NCI-H345 treated with DMSO at 0.1 percent for 48 hours (cell line): ENCODE data around the gene PLCL1.
"Not testable (repeated sequence)": the region's sequence is repeated elsewhere in the genome, so short reads cannot be mapped to it uniquely, and the experiment has no call there.

Source experiments
- DNase-seq: peaks from one replicate; lab custom pipeline; 2025; ENCODE audit not compliant: unreplicated experiment; lab: John Stamatoyannopoulos, UW

Gene PLCL1

DNA sequence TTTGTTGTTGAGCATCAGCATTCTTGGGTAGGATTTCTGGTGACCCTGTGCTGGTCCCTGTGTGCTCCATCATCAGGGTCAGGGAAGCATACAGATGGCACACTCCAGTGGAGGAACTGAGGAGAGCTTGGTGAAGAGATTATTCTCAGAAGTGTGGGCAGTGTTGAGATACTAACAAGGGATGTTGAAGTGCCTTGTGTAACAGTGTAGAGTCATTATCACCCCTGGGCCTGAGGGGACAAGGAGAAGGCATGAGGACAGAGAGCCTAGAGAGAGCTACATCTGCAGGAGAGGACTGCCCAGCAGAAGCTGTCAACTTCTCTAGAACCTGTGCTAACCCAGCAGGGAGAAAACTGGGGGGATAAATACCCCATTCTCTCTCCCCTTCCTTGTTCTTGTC lies 189.0 kb downstream of the PLCL1 start:
- no peak for DNase-seq

DNA sequence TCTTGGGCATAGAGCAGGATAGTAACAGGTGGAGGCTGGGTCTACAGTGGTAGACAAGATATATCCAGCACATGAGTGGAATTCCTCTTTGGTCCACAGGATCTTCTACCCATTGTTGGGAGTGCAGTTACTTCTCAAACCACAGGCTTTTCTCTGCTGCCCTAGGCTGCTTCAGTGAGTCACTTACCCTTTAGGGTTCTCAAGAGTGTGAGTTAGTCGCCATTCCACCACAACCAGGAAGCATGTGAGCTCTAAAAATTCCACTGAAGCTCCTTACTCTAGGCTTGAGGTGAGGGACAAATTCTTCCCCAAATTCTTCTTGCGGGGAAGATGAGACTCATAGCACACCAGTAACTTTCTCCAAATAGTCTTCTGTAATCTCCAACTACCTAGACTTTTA lies 189.4 kb downstream of the PLCL1 start:
- DNase-seq: no peak

DNA sequence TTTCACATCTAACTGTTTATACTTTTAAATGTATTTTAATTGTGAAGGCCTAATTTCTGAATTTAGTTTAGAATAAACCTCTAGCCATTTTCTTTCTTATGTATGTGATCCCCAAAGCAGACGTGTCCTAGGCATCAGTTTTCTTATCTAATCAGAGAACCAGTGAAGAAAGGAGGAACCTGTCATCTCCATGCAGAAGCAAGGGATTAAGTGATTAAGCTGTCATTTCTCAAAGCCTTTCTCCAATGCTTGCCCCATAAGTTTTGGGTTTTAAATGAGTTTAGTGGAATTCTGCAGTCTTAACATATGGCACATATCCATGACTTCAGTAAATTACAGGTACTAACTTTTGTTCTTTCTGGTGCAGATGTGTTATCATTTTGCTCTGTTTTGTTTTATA lies 190.4 kb downstream of the PLCL1 start:
- DNase-seq: no peak

DNA sequence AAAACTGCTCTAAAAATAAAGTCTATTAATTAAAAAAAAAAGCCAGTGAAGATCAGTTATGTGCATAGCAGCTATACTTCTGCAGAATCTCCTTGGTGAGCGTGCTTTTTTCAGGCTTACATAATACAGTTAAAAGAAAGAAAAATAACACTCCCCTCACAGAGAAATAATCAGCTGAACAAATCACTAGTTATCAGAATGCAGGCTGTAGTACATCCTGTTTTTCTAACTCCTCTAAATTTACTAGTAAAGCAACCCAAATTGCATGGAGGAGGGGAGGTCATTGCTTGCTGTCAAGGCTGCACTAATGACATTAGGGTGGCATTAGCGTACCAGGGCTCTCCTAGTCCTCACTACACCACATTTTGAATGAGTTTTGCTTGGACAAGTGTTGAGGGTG lies 192.2 kb downstream of the PLCL1 start:
- no peak for DNase-seq

DNA sequence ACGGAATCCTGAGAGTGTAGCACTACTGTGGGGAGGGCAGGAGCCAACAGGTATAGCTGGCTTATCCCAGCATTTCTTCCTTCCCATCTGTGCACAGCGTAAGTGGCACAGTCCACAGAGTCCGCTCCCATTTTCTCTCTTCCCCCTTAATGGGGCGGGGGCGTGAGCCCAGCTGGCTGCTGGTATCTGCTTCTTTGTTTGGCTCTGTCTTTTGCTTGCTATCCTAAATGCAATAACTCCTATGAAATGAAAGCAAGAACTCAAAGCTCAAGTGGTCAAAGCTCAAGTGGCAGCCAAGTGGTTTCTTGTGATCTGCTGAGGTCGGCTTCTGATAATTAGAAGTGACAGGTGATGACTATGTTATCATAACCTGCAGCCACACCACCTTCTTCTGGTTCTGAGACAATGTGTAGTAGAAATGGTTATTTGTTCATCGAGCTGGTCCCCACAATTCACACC lies 192.7 kb downstream of the PLCL1 start:
- no peak for DNase-seq

DNA sequence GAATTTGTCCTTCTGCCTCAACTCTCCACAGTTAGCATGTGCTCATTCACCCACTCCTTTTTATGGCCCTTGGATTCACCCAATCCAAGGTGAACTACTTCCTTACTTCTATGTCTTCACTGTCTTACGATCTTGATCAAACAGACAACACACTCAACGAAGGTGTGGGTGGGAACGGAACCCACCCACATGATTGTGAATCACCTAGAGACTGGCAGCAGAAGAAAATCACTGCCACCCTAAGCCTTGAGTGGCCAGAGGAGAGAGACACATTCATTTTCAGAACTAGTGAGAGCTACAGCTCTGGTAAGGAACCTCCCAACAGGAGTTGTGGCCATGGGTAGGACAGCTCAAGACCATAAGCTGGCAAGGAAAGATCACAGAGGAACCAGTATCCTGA lies 194.3 kb downstream of the PLCL1 start:
- DNase-seq: no peak

DNA sequence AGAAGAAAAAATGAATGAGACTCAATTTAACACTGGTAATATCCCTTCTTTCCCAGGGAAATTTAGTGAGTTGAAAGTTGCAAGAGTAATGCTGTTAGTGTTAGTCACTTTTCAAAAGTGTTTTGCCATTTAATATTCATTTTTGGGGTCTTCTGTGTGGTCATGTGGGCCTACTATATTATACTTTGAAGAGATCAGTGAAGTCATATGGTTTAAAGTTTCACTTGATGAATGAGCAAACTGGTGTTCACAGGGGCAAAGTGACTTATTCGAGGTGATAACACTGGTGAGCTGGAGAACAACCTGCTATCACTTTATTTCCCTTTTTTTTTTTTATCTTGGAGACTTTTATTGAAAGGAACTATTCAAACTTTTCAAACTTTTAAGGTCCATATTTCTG lies 196.0 kb downstream of the PLCL1 start:
- no peak for DNase-seq

DNA sequence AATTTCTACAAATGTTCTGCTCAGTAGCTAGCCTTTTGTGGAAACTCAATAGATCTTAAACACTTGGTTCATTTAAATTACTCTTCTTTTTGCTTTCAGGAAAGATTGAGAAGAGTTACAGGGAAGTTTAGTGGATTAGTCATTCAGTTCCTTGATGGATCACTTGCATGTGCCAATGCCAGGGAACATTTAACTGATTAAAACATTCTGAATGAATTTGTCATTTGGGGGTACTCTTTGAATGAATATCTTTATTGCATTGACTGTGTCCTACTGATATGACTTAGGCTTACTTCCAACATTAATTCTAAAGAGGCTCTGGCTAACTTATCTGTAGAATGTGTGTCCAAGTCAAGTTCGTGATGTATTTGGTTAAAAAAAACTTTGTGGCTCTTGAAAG lies 199.8 kb downstream of the PLCL1 start:
- no peak for DNase-seq

DNA sequence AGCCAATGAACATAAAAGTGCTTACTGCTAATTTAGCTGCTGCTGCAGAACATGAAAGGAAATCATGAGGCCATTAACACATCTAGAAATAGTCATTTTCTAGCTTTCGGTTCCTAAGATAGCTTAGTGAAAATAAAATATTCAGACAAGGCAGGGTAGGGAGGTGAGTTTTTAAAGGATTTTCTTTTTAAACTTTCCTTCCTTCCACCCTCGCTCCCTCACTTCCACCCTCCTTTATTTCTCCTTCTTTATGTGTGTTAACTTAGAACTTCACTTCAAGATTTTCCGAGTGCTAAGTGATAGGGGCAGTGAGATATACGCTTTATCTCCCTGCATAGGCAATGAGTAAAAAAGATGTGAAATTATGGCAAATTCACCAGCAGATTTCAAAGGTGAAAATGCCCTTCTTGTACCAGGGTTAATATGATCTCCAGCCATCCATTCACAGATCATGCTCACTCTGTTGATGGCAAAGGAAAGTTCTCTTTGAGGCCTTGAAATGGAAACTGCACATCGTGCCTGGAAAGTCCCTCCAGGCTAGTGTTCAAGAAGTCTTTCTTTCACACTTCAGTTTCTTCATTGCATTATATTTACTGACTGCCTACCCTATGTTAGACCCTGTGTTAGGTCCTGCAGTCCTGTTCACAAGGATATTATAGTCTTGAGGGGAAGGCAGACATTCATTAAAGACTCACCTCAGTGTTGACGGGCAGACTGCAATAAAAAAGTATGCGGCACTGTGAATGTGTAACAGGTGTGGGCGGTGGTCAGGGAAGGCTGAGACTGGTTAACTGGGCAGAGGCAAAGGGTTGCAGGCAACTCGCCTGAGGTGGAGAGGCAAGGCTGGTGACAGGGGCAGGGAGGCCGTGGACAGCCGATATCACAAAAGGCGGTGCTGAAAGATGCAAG lies 200.8 kb downstream of the PLCL1 start:
- no peak for DNase-seq

DNA sequence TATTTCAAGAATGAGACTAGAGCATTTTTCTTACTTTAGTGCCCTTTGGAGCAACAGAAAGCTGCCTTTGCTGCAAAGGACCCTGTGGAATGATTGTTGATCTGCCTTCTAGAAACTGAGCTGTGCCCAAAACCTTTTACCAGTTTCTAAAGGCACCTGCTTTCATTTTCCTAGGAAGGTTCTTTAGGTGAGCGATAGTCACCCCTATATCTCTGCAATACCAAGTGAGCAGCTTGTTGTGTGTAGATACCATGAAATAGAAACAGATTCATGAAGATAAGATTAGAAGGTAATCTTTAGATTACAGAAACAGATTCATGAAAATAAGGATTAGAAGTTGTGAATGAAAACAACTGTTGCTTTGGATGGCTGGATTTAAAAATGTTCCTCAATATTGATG lies 202.3 kb downstream of the PLCL1 start:
- DNase-seq: no peak

DNA sequence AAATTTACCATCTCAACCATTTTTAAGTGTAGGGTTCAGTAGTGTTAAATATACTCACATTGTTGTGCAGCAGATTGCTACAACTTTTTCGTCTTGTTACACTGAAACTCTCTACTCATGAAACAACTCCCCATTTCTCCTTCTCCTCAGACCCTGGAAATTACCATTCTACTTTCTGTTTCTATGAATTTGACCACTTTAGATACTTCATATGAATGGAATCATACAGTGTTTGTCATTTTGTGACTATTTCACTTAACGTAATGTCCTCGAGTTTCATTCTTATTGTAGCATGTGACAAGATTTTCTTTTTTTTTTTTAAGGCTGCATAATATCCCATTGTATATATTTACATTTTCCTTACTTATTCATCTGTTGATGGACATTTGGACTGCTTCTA lies 203.8 kb downstream of the PLCL1 start:
- DNase-seq: no peak

DNA sequence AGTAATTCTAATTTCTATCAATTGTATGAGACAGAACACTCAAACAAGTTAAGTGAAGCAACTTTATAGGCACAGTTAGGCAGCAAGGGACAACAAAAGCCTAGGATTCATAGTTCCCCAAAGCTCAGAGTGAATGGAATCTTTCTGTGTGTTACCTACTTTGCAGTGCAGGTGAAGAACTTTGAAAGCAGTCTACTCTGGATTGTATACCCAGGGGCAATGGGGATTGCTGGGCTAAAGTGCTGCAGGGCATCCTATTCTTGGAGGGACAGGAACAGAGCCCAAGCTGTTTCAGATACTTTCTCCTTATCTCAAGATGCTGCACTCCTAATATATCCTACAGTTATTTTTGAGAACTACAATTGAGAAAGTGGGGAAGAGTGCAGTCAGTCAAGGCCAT lies 207.6 kb downstream of the PLCL1 start:
- no peak for DNase-seq

DNA sequence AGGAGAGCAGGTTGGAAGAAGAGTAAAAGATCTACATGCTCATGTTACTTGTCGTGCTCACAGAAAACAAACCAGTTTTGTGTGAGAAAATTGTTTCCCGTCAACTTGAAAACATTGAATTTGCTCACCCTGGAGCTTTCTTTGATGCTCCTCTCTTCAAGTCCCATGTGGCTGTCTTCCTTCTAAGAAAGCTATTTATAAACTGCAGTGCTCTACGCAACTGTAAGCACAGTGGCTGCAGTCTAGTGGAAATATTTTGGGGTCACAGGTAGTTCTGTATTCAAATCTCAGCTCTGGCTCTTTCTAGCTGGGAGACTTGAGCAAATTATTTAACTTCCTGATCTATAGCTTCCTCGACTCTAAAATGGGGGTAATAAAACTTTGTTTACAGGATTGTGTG lies 211.8 kb downstream of the PLCL1 start:
- no peak for DNase-seq

DNA sequence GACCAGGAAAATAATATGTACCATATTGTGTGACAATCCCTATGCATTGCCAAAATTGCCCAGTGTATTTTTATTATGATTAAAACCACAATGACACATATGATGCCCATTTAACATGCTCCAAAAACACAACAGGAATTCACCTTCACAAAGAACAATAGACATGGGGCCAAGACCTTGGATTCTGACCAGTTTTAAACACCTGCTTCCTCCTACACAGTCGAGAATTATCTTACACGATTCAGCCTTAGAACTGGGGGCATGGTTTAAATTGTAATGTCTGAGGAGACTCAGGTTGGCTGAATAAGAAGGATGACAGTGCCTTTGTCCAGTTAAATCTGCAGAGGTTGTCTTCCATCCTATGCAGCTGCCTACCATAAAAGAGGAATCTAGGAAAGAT lies 212.7 kb downstream of the PLCL1 start:
- no peak for DNase-seq

DNA sequence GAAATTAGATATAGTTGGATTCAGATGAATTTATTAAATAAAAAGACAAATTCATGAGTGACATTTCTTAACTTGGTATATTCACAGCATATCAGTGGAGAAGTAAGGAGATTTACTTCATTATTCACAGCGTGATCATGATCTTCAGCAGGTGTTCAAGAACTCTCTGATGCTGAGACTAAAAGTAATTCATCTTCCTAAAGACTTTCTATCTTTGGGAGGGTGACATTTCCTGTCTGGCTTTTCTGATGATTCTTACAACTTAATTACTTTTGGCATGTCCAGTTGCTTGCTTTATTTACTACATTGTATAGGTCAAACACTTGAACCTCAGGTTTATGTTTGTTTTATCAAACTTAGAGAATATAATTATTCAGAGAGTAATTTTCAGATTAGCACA lies 224.6 kb downstream of the PLCL1 start:
- no peak for DNase-seq

DNA sequence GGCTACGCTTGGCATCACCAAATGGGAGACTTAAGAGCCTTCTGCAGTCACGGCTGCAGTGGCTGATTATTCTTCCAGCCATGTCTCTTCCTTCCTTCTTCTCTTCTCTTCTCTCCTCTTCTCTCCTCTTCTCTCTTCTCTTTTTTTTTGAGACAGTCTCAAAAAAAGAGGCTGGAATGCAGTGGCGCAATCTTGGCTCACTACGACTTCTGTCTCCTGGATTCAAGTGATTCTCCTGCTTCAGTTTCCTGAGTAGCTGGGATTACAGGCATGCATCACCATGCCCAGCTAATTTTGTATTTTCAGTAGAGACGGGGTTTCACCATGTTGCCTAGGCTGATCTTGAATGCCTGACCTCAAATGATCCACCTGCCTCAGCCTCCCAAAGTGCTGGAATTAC lies 225.2 kb downstream of the PLCL1 start:
- not testable (repeated sequence) for DNase-seq

DNA sequence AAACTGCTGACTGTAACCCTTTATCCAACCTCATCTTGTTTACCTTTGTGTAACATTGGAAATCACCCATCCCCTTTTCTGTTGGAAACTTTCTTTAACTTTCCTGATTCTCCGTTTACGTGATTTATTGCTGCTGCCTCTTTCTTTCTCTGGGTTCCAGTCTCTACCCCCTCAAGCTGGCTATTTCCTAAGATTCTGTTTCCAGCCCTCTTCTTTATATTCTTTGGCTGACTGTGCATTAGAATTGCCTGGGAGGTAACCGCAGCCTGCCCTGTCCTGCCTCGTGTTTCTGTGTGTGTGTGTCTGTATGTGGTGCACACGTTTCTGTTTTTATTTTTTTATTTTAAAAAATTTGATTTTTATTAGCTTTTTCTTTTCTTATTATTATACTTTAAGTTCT lies 229.2 kb downstream of the PLCL1 start:
- DNase-seq: no peak

DNA sequence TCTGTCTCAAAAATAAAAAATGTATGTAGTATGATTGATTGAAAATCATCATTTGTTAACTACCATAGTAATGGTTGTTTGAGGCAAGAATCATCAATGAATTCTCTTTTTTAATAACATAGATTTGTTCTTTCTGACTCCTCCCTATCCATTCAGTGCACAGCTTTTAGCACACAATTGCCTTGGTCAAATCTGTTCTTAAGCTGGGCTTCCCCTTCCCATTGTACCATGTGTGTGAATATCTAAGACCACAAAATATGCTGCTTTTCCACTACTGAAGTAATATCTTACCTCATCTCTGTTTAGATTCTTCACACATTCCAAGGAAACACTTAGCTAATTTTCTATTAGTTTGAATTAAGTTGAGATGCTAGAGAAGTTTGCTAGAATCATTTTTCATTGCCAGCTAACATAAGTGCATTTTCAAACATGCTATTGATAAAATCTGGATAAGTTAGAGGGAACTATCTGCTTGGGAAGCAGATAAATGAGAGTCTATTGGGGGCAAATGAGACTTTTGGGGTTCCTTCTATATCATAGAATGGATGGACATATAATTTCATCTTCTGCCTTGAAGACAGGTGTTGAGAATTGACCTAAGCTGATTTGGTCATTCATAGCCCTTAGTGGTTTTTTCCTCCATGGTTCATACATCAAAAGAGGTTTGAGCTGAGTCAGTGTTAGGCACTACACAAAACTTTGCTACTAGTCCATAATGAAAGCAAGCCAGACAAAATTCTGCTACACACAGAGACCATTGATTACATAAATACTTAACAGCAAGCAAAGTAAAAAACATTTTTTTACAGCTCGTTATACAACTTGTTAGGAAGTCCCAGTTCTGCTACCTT lies 231.9 kb downstream of the PLCL1 start:
- DNase-seq: no peak

DNA sequence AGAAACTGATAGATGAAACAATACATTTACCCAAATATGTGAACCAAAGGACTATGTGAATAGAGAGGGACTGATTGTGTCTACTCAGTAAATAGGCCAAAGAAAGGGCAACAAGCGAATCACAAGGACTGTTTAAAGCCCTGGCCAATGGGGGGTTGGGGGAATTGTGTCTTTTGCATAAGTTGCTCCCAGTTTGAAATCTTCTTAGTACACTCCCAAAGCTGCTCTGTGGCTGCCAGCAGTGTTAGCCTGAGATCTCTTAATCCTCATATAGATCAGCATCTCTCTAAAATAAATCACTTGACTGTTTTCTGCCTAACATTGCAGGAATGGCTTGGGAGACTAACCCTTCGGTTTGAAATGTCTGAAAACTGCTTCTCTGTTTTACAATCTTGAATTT lies 236.4 kb downstream of the PLCL1 start:
- no peak for DNase-seq

DNA sequence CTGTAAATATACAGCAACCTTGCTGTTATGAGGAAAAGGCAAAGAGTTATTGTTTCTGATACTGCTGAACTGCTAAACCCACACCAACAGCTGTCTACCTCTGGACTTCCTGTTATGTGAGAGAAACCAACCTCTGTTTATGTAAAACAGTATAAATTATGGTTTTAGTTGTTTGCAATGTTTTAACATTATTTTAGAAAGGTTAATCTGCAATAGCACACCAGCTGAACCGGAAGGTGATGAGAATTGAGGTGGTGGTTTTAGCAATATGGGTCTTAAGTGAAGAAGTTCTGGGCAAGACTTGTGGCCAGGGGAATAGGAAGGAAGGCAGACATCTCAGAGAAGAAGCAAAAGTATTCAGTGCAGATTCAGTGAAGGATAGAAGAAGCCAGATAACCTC lies 237.8 kb downstream of the PLCL1 start:
- DNase-seq: no peak

DNA sequence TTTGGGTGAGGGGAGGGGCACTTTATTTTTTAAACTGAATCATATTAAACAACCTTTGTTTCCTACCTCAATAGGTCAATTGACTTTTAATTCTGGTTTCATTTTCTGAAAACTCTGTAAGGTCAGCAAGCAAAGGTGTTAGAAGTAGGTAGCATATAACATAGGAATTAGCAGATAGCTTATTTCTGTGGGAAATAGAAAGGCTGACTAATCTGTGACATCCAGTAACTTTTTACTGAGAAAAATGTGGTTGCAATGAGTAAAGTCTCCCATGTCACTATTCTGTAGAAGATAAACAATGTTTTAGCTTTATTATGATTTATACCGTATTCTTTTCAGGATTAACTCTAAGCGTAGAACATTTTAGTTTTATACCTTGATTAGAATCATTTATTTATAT lies 240.4 kb downstream of the PLCL1 start:
- DNase-seq: no peak

DNA sequence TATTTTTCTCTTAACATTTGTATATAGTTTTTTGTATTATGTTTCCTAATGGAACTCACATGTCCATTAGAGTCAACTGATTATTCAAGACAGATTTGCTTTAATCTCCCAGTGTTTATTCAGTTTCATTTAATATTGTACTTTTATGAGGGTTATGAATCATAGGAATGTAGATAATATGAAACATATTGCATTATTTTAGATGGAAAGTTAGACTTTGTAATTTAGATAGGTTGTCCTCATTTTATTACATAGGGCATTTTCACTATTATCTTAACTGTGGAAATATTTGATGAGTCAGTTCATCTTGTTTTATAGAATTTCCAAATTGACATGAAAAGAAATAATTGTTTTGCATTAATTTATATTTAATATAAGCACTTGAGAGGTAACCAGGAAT lies 240.8 kb downstream of the PLCL1 start:
- DNase-seq: no peak
